IMR-90 (cell line): ENCODE results near the gene APIP. TPM values are rescaled to one million over a fixed set of nuclear protein-coding genes. Genes with fewer than 3 reads are reported as not detected.

Experiments used
- ATAC-seq: fragments of 200-7000 bp; cut with Tn5 transposase; 2 replicates; pipeline ENCODE4 v1.9.1; 2020; ENCODE audit warnings: low read depth, mild to moderate bottlenecking, moderate library complexity
- BruUV-seq: library from RNA; stranded (reverse); fragments of 400-500 nt; replicated peaks from 2 replicates; lab custom pipeline; 2021; lab: Mats Ljungman, UMichigan
- CTCF ChIA-PET: fragments of 300-600 bp; formaldehyde crosslinking; extraction: SDS; loops from one replicate; lab custom pipeline; 2021; ENCODE audit warnings: antibody characterized with exemption; lab: Yijun Ruan, JAX
- POLR2A ChIA-PET: fragments of 300-600 bp; sonication (Branson Sonifier 250); formaldehyde crosslinking; loops from one replicate; lab custom pipeline; 2022; ENCODE audit warnings: antibody characterized with exemption; ENCODE audit not compliant: unreplicated experiment; lab: Charles Lee
- DNase-seq: peaks from one replicate; pipeline ENCODE4 v3.0.0; 2013
- H2AFZ ChIP-seq: replicated peaks from 2 replicates; pipeline ENCODE3; 2013; ENCODE audit warnings: low read length, mild to moderate bottlenecking; ENCODE audit not compliant: poor library complexity
- H2AK5ac ChIP-seq: 2 replicates; pipeline ENCODE4 v1.6.1; 2013; ENCODE audit warnings: low read depth, low read length, inconsistent platforms
- H2AK9ac ChIP-seq: replicated peaks from 2 replicates; pipeline ENCODE3; 2013; ENCODE audit warnings: mild to moderate bottlenecking, low read depth, low read length, moderate library complexity; ENCODE audit not compliant: poor library complexity
- H2BK120ac ChIP-seq: 2 replicates; pipeline ENCODE4 v1.6.1; 2013; ENCODE audit warnings: low read depth, low read length, inconsistent platforms
- H2BK15ac ChIP-seq: 3 replicates; pipeline ENCODE4 v1.6.1; 2013; ENCODE audit warnings: low read depth, low read length, inconsistent platforms
- H2BK20ac ChIP-seq: 2 replicates; pipeline ENCODE4 v1.6.1; 2013; ENCODE audit warnings: low read depth, mild to moderate bottlenecking, inconsistent platforms, low read length, moderate library complexity
- H2BK5ac ChIP-seq: 2 replicates; pipeline ENCODE4 v1.6.1; 2013; ENCODE audit warnings: mild to moderate bottlenecking, low read depth, low read length, inconsistent platforms; ENCODE audit not compliant: poor library complexity, severe bottlenecking
- H3K14ac ChIP-seq: replicated peaks from 2 replicates; pipeline ENCODE4 v1.6.1; 2013; ENCODE audit warnings: low read depth, low read length, inconsistent platforms
- H3K18ac ChIP-seq: 2 replicates; pipeline ENCODE4 v1.6.1; 2013; ENCODE audit warnings: low read depth, low read length, control low read depth
- H3K23ac ChIP-seq: 2 replicates; pipeline ENCODE4 v1.6.1; 2013; ENCODE audit warnings: low read depth, low read length, inconsistent platforms
- H3K27ac ChIP-seq: 2 replicates; pipeline ENCODE4 v1.5.1; 2013; ENCODE audit warnings: mild to moderate bottlenecking, control low read depth, low read length; ENCODE audit not compliant: insufficient read depth
- H3K27me3 ChIP-seq: 2 replicates; pipeline ENCODE4 v1.6.1; 2013; ENCODE audit warnings: low read length; ENCODE audit not compliant: control insufficient read depth, insufficient read depth
- H3K36me3 ChIP-seq: 2 replicates; pipeline ENCODE4 v1.6.1; 2013; ENCODE audit warnings: low read length, mixed read lengths; ENCODE audit not compliant: control insufficient read depth, insufficient read depth
- H3K4ac ChIP-seq: 2 replicates; pipeline ENCODE4 v1.6.1; 2013; ENCODE audit warnings: low read depth, low read length, inconsistent platforms
- H3K4me1 ChIP-seq: 2 replicates; pipeline ENCODE4 v1.6.1; 2013; ENCODE audit warnings: low read length, mixed read lengths; ENCODE audit not compliant: control insufficient read depth, insufficient read depth
- H3K4me2 ChIP-seq: 2 replicates; pipeline ENCODE4 v1.6.1; 2013; ENCODE audit warnings: low read depth, mild to moderate bottlenecking, control low read depth, low read length, moderate library complexity
- H3K4me3 ChIP-seq: 2 replicates; pipeline ENCODE4 v1.5.1; 2013; ENCODE audit warnings: low read depth, mild to moderate bottlenecking, control low read depth, low read length, moderate library complexity; ENCODE audit not compliant: insufficient read depth
- H3K56ac ChIP-seq: 2 replicates; pipeline ENCODE4 v1.6.1; 2013; ENCODE audit warnings: low read length, inconsistent platforms; ENCODE audit not compliant: insufficient read depth; ENCODE audit errors: extremely low read depth
- H3K79me1 ChIP-seq, 2 experiments: 2 replicates each; pipeline ENCODE4 v1.6.1; 2013; ENCODE audit warnings: low read length in 2 of 2, inconsistent platforms in 1 of 2, low read depth in 1 of 2
- H3K9ac ChIP-seq: 2 replicates; pipeline ENCODE4 v1.6.1; 2013; ENCODE audit warnings: low read depth, low read length, control low read depth
- H3K9me1 ChIP-seq: 2 replicates; pipeline ENCODE4 v1.6.1; 2013; ENCODE audit warnings: low read length, inconsistent platforms; ENCODE audit not compliant: insufficient read depth
- H3K9me3 ChIP-seq: 2 replicates; pipeline ENCODE4 v1.6.1; 2013; ENCODE audit warnings: low read length; ENCODE audit not compliant: control insufficient read depth, insufficient read depth
- H4K20me1 ChIP-seq: 2 replicates; pipeline ENCODE4 v1.6.1; 2013; ENCODE audit warnings: low read length, inconsistent platforms; ENCODE audit not compliant: insufficient read depth
- H4K5ac ChIP-seq: 2 replicates; pipeline ENCODE4 v1.6.1; 2013; ENCODE audit warnings: mild to moderate bottlenecking, low read depth, low read length, control low read depth
- H4K8ac ChIP-seq, 2 experiments: 2 replicates each; pipeline ENCODE4 v1.6.1; 2013; ENCODE audit warnings: low read depth in 2 of 2, low read length in 2 of 2, control low read depth in 1 of 2, inconsistent platforms in 1 of 2
- H4K91ac ChIP-seq: 2 replicates; pipeline ENCODE4 v1.6.1; 2013; ENCODE audit warnings: low read depth, low read length, inconsistent platforms; ENCODE audit not compliant: insufficient read depth
- NFE2L2 ChIP-seq: fragments of 150-350 bp; IDR thresholded peaks from 2 replicates; pipeline ENCODE4 v1.6.1; 2016; ENCODE audit warnings: low read depth, mild to moderate bottlenecking, low read length
- SMC3 ChIP-seq: fragments of 150-350 bp; IDR thresholded peaks from 2 replicates; pipeline ENCODE4 v1.6.1; 2016; ENCODE audit warnings: low read depth, mild to moderate bottlenecking, antibody characterized with exemption, low read length, moderate library complexity
- WGBS, 2 experiments: methylation state at CpG; one replicate each; pipeline versions ENCODE4 v1.1.5 to v1.1.7; 2013; ENCODE audit warnings: missing lambda C conversion rate in 2 of 2; ENCODE audit not compliant: insufficient read length in 1 of 2; ENCODE audit errors: extremely low coverage in 2 of 2; 5-methylcytosine and 5-hydroxymethylcytosine counted together
- dilution Hi-C: fragments of 300-500 bp; cut with HindIII; formaldehyde crosslinking; loops from one replicate; pipeline ENCODE4 v1.14.3; 2018; ENCODE audit warnings: low sequenced_read_pairs; ENCODE audit not compliant: unreplicated experiment
- in situ Hi-C: fragments of 300-500 bp; cut with MboI; formaldehyde crosslinking; loops from 3 replicates; pipeline ENCODE4 v1.14.3; 2019; ENCODE audit warnings: low sequenced_read_pairs, inconsistent platforms, mixed read lengths
- intact Hi-C: fragments of 100-400 bp; cut with micrococcal nuclease; formaldehyde crosslinking; loops from 2 replicates; pipeline ENCODE4 v1.10.0; 2022
- polyA plus RNA-seq, 3 experiments: library from polyadenylated mRNA; depleted of rRNA; stranded (reverse); fragments of >200 nt; gene quantifications; 2 replicates each; pipeline ENCODE4 v1.2.3, GENCODE V29; 2012; ENCODE audit warnings: low replicate concordance in 1 of 3
- total RNA-seq: library from RNA; depleted of rRNA; stranded (reverse); fragments of >200 nt; gene quantifications from 2 replicates; pipeline ENCODE4 v1.2.3, GENCODE V29; 2012

Gene APIP
- total and polyA plus RNA-seq, 2 of the 4 experiments (the other 2 are of a cell fraction) = 9.9 to 16.6 TPM

GRCh38 chr11:34940026-34940677 lies 24.0 kb upstream of the APIP start:
- H3K27ac ChIP-seq = no peak overlapping the region
- peak overlapping the region; percentile 75 for H3K14ac ChIP-seq
- H3K27me3 ChIP-seq = no peaks in the 10 kb centered on the region
- in situ Hi-C loops = no loop called here
- TF ChIP-seq SMC3 (0 out of 2 replicates have a peak, but pooled peaks have one; percentile 16), NFE2L2 (no peak)
- no peak overlapping the region for H3K9ac ChIP-seq
- DNase-seq (peak; percentile 33), ATAC-seq (peak; percentile 57)
- peak overlapping the region in 1 of 2 experiments; percentile 45; a peak in 2 of 4 replicates for H4K8ac ChIP-seq
- no peak overlapping the region for H4K91ac ChIP-seq
- H3K56ac ChIP-seq = no peak overlapping the region
- H3K79me1 ChIP-seq = peaks cover 24 to 46% of the 10 kb centered on the region in 2 experiments
- H3K18ac ChIP-seq = no peak overlapping the region
- ChIA-PET CTCF (no interaction called here), POLR2A (interaction anchor here (0.5 kb wide), 1 partner anchor 12 kb away, joined by 9 read pairs; no protein-coding TSS in a partner anchor)
- no peak overlapping the region for H2BK5ac ChIP-seq
- no TSS peak for BruUV-seq
- no peaks in the 10 kb centered on the region for H3K9me1 ChIP-seq
- no peak overlapping the region for H4K5ac ChIP-seq
- H2AK5ac ChIP-seq = peak overlapping the region; percentile 54; the same call in 1 of the 2 replicates
- H2AFZ ChIP-seq = no peak overlapping the region
- no peaks in the 10 kb centered on the region for H3K9me3 ChIP-seq
- intact Hi-C loops = no loop called here
- H4K20me1 ChIP-seq = no peaks in the 10 kb centered on the region
- H3K4me2 ChIP-seq = no peak overlapping the region
- H2BK120ac ChIP-seq = peak overlapping the region; percentile 57; the same call in 1 of the 2 replicates
- H3K4me3 ChIP-seq = no peak overlapping the region
- no peak overlapping the region for H2AK9ac ChIP-seq
- H3K4ac ChIP-seq = no peak overlapping the region; the same call in 1 of the 2 replicates
- peaks cover 8% of the 10 kb centered on the region for H3K36me3 ChIP-seq
- no peak overlapping the region for H2BK20ac ChIP-seq
- no peak overlapping the region; the same call in 2 of the 3 replicates for H2BK15ac ChIP-seq
- peaks cover 2% of the 10 kb centered on the region; the same call in 1 of the 2 replicates for H3K4me1 ChIP-seq
- WGBS, 2 experiments = no CpG with 5 or more reads among the region's 4 CpGs
- H3K23ac ChIP-seq = peak overlapping the region; percentile 90
- dilution Hi-C loops = no loop called here
